HepG2 (cell line): ENCODE data around the gene NUAK2. TPM values are rescaled to one million over a fixed set of nuclear protein-coding genes. Genes with fewer than 3 reads are reported as not detected.

Experiments used
- ATAC-seq: fragments of 200-7000 bp; cut with Tn5 transposase; 3 replicates; pipeline ENCODE4 v1.9.1; 2020; ENCODE audit warnings: mild to moderate bottlenecking, moderate library complexity
- BruUV-seq: library from RNA; stranded (reverse); fragments of 400-500 nt; replicated peaks from 2 replicates; lab custom pipeline; 2021; lab: Mats Ljungman, UMichigan
- CTCF ChIA-PET: fragments of 300-600 bp; formaldehyde crosslinking; extraction: SDS; loops from one replicate; lab custom pipeline; 2021; ENCODE audit warnings: low total read pairs, inconsistent platforms, low intra/inter-chr PET ratio; lab: Yijun Ruan, JAX
- POLR2A ChIA-PET: fragments of 350-600 bp; sonication (Branson Sonifier 250); formaldehyde crosslinking; loops from one replicate; lab custom pipeline; 2020; ENCODE audit warnings: antibody characterized with exemption, inconsistent platforms; lab: Yijun Ruan, JAX
- DNase-seq: peaks from one replicate; pipeline ENCODE4 v3.0.0-alpha.2; 2015; ENCODE audit warnings: low spot score
- FAIRE-seq: peaks from 3 replicates; lab custom pipeline; 2011; peaks lifted over from hg19 to GRCh38; lab: Jason Lieb, UNC
- H2AFZ ChIP-seq: one replicate; pipeline ENCODE4 v1.6.1; 2011; ENCODE audit warnings: low read length, inconsistent platforms
- H3K27ac ChIP-seq: fragments of 300-600 bp; 3 replicates; pipeline ENCODE4 v1.8.0; 2011; ENCODE audit warnings: mixed run types, mild to moderate bottlenecking, mixed read lengths, low read length, inconsistent platforms; ENCODE audit not compliant: insufficient read depth; ENCODE audit errors: extremely low read length
- H3K27me3 ChIP-seq, 2 experiments: fragments of 200-600 bp in 1 of 2; 2 replicates in 1 of 2; 3 replicates in 1 of 2; pipeline versions ENCODE4 v1.6.0 to v1.8.0; 2011; ENCODE audit warnings: low read length in 2 of 2, mild to moderate bottlenecking in 2 of 2, moderate library complexity in 2 of 2, inconsistent platforms in 1 of 2; ENCODE audit not compliant: insufficient read depth in 2 of 2, control insufficient read depth in 1 of 2
- H3K36me3 ChIP-seq, 2 experiments: fragments of 200-600 bp in 1 of 2; replicated peaks in 1 of 2; 2 replicates in 1 of 2; 3 replicates in 1 of 2; pipeline versions ENCODE4 v1.5.1 to v1.8.0; 2011; ENCODE audit warnings: low read length in 2 of 2, inconsistent platforms in 1 of 2; ENCODE audit not compliant: insufficient read depth in 2 of 2, control insufficient read depth in 1 of 2
- H3K4me1 ChIP-seq: 2 replicates; pipeline ENCODE4 v1.5.1; 2012; ENCODE audit warnings: low read length, inconsistent platforms; ENCODE audit not compliant: insufficient read depth
- H3K4me2 ChIP-seq: 2 replicates; pipeline ENCODE4 v1.6.0; 2011; ENCODE audit warnings: low read depth, low read length, inconsistent platforms
- H3K4me3 ChIP-seq, 3 experiments: fragments of 200-600 bp in 1 of 3; sonication (generic), shearing (Covaris generic) in 1 of 3; replicated peaks in 1 of 3; 2 replicates each; pipeline ENCODE4 v1.5.1; 2011 to 2016; ENCODE audit warnings: low read length in 3 of 3, inconsistent platforms in 2 of 3, low read depth in 2 of 3, mild to moderate bottlenecking in 2 of 3, control low read depth in 1 of 3, mixed read lengths in 1 of 3; ENCODE audit not compliant: insufficient read depth in 1 of 3
- H3K79me2 ChIP-seq: one replicate; pipeline ENCODE4 v1.6.1; 2011; ENCODE audit warnings: low read length, inconsistent platforms; ENCODE audit not compliant: insufficient read depth
- H3K9ac ChIP-seq: 2 replicates; pipeline ENCODE4 v1.6.0; 2011; ENCODE audit warnings: mild to moderate bottlenecking, low read depth, low read length, inconsistent platforms; ENCODE audit not compliant: insufficient read depth
- H3K9me3 ChIP-seq: 2 replicates; pipeline ENCODE4 v1.5.1; 2012; ENCODE audit warnings: mild to moderate bottlenecking, low read length
- H4K20me1 ChIP-seq: 2 replicates; pipeline ENCODE4 v1.6.0; 2011; ENCODE audit warnings: inconsistent platforms, mild to moderate bottlenecking, low read length, moderate library complexity; ENCODE audit not compliant: insufficient read depth
- EP300 ChIP-seq, 3 experiments: sonication (generic) in 1 of 3; formaldehyde crosslinking in 1 of 3; IDR thresholded peaks; 2 replicates each; pipeline versions ENCODE4 v1.5.1 to v1.6.1; 2011 to 2020; ENCODE audit warnings: low read depth in 2 of 3, low read length in 2 of 3, borderline replicate concordance in 1 of 3, improper control_type of control experiment in 1 of 3, mild to moderate bottlenecking in 1 of 3, missing genetic modification reagents in 1 of 3, moderate library complexity in 1 of 3
- MBD4 ChIP-seq: IDR thresholded peaks from 2 replicates; pipeline ENCODE4 v1.6.1; 2012; ENCODE audit warnings: low read length, inconsistent platforms, borderline replicate concordance
- NFE2L2 ChIP-seq: fragments of 150-350 bp; IDR thresholded peaks from 2 replicates; pipeline ENCODE4 v1.6.1; 2014; ENCODE audit warnings: low read length
- PCBP2 ChIP-seq: fragments of 200-400 bp; formaldehyde crosslinking; optimal IDR thresholded peaks from 2 replicates; pipeline ENCODE3; 2018; ENCODE audit warnings: low read length, low read depth; ENCODE audit not compliant: poor library complexity, severe bottlenecking
- PLSCR1 ChIP-seq: sonication (generic); formaldehyde crosslinking; IDR thresholded peaks from 2 replicates; pipeline ENCODE4 v1.5.0; 2020; ENCODE audit warnings: missing genetic modification reagents, mild to moderate bottlenecking, borderline replicate concordance
- RAD21 ChIP-seq: fragments of 450-650 bp; formaldehyde crosslinking; IDR thresholded peaks from 2 replicates; pipeline ENCODE4 v1.5.0; 2020; ENCODE audit warnings: mild to moderate bottlenecking
- RFXANK ChIP-seq: IDR thresholded peaks from 2 replicates; pipeline ENCODE4 v1.6.1; 2016
- SALL2 ChIP-seq: sonication (generic); formaldehyde crosslinking; IDR thresholded peaks from 2 replicates; pipeline ENCODE4 v1.8.1; 2023; ENCODE audit warnings: mild to moderate bottlenecking, missing genetic modification reagents, inconsistent platforms
- SP5 ChIP-seq: IDR thresholded peaks from 2 replicates; pipeline ENCODE4 v1.6.1; 2016; ENCODE audit warnings: low read depth, borderline replicate concordance
- SRSF1 ChIP-seq: fragments of 200-400 bp; formaldehyde crosslinking; optimal IDR thresholded peaks from 2 replicates; pipeline ENCODE3; 2017; ENCODE audit warnings: mild to moderate bottlenecking, low read depth, low read length, moderate library complexity
- ZNF264 ChIP-seq: sonication (generic); formaldehyde crosslinking; IDR thresholded peaks from 2 replicates; pipeline ENCODE4 v1.4.0; 2020; ENCODE audit warnings: missing genetic modification reagents
- ZNF468 ChIP-seq: sonication (generic); formaldehyde crosslinking; IDR thresholded peaks from 2 replicates; pipeline ENCODE4 v1.8.0; 2022; ENCODE audit warnings: mild to moderate bottlenecking, moderate library complexity, missing genetic modification reagents
- ZNF607 ChIP-seq: sonication (generic); formaldehyde crosslinking; IDR thresholded peaks from 2 replicates; pipeline ENCODE4 v1.5.1; 2020; ENCODE audit warnings: missing genetic modification reagents, mild to moderate bottlenecking, borderline replicate concordance
- ZNF878 ChIP-seq: sonication (generic); formaldehyde crosslinking; IDR thresholded peaks from 2 replicates; pipeline ENCODE4 v1.8.1; 2023; ENCODE audit warnings: mild to moderate bottlenecking, missing genetic modification reagents, moderate library complexity
- ZSCAN5A ChIP-seq: sonication (generic); formaldehyde crosslinking; IDR thresholded peaks from 2 replicates; pipeline ENCODE4 v1.8.0; 2022; ENCODE audit warnings: mild to moderate bottlenecking, missing genetic modification reagents, borderline replicate concordance
- in situ Hi-C: cut with HindIII; loops from 2 replicates; pipeline ENCODE4 v1.10.0; 2017; ENCODE audit warnings: low pct_unique_long_range_greater_than_20kb; ENCODE audit not compliant: extremely low pct_ligation_motif_present
- intact Hi-C: fragments of 100-400 bp; cut with micrococcal nuclease; formaldehyde crosslinking; loops from one replicate; pipeline ENCODE4 v1.10.0; 2022; ENCODE audit not compliant: unreplicated experiment
- polyA plus RNA-seq, 8 experiments: library from polyadenylated mRNA; depleted of rRNA in 3 of 8; stranded (reverse) in 7 of 8; unstranded in 1 of 8; fragments of >200 nt; fragmentation: Illumina TruSeq in 4 of 8; extraction: Trizol in 4 of 8; gene quantifications; 2 replicates each; pipeline versions ENCODE4 v1.2.1 to v1.2.3, GENCODE V29; 2011 to 2016; ENCODE audit warnings: low read depth in 4 of 8, missing spikeins in 1 of 8, mixed read lengths in 1 of 8; ENCODE audit not compliant: insufficient read depth in 1 of 8
- total RNA-seq, 5 experiments: library from RNA; depleted of rRNA; stranded (reverse); fragments of >200 nt; fragmentation: Illumina TruSeq; extraction: Trizol; gene quantifications; 2 replicates each; pipeline ENCODE4 v1.2.3, GENCODE V29; 2016; ENCODE audit warnings: low read depth in 1 of 5

Gene NUAK2
- total and polyA plus RNA-seq, 2 of the 13 experiments (the other 11 are each of a cell fraction or from before 2014, with no cell fraction given): 0.75 to 1.1 TPM

DNA sequence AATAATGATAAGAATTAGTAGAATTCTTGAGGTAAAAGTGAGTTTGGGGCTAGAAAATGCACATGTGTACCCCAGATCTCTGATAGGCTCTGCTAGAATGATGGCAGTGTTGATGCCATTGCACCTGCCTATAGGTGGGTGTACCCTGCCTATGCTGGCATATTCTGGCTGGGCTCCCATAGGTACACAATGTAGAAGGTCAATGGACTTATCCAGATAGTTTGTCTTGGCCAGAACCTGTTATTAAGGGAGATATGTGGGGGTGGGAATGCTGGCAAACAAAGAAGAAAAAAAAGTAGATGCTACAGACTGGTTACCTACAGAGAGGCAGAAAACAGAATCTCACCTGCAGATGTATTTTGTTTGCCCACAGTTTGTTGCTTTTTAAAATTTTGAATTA lies 49.2 kb upstream of the NUAK2 start:
- H4K20me1 ChIP-seq: no peaks in the 10 kb centered on the region
- no peaks in the 10 kb centered on the region for H3K79me2 ChIP-seq
- DNase-seq (no peak), FAIRE-seq (no peak), ATAC-seq (no peak)
- H3K9me3 ChIP-seq: no peaks in the 10 kb centered on the region
- H2AFZ ChIP-seq: no peak overlapping the region
- no peak overlapping the region for H3K27ac ChIP-seq
- no peak overlapping the region for H3K4me3 ChIP-seq
- ChIA-PET POLR2A (interaction anchor here (0.6 kb wide), 1 partner anchor 171 kb away, joined by 3 read pairs; no protein-coding TSS in a partner anchor), CTCF (no interaction called here)
- H3K36me3 ChIP-seq: no peaks in the 10 kb centered on the region
- BruUV-seq: no TSS peak
- H3K4me2 ChIP-seq: no peak overlapping the region
- H3K9ac ChIP-seq: no peak overlapping the region
- peaks cover 6% of the 10 kb centered on the region; the same call in 1 of the 2 replicates for H3K4me1 ChIP-seq
- TF ChIP-seq EP300 (IDR thresholded peaks at IDR 0.05; ENCODE audit: low read depth in 2 of 2, low read length in 2 of 2) (no peak), EP300 (CRISPR knock-in tag; IDR thresholded peaks at IDR 0.05; ENCODE audit: borderline replicate concordance) (no peak), RFXANK (CRISPR knock-in tag) (no peak), NFE2L2 (no peak), SALL2 (CRISPR knock-in tag) (no peak), ZNF607 (CRISPR knock-in tag) (no peak), SRSF1 (no peak), ZNF264 (CRISPR knock-in tag) (no peak), RAD21 (no peak), ZNF878 (CRISPR knock-in tag) (no peak), MBD4 (no peak), SP5 (CRISPR knock-in tag) (no peak), ZNF468 (CRISPR knock-in tag) (no peak), PCBP2 (no peak), ZSCAN5A (no peak), PLSCR1 (CRISPR knock-in tag) (no peak)
- in situ Hi-C loops (no loop called here), intact Hi-C loops (no loop called here)
- H3K27me3 ChIP-seq: peaks cover 1 to 32% of the 10 kb centered on the region in 2 experiments; a peak in 3 of 5 replicates
